Astrocyte of the spinal cord (primary cell): ENCODE data around the gene OR10G7.

Experiments
- DNase-seq: peaks from one replicate; pipeline ENCODE4 v3.0.0; 2011; ENCODE audit warnings: low read depth, low spot score
- H3K4me3 ChIP-seq: 2 replicates; pipeline ENCODE4 v1.5.1; 2011; ENCODE audit warnings: low read depth, mild to moderate bottlenecking, low read length, moderate library complexity
- in situ Hi-C: cut with HindIII; loops from 2 replicates; pipeline ENCODE4 v1.10.0; 2017; ENCODE audit warnings: low sequenced_read_pairs
- TF ChIP-seq, protein P1 (sequence below): IDR thresholded peaks from 2 replicates; pipeline ENCODE4 v1.5.1; 2012; ENCODE audit warnings: low read depth, mild to moderate bottlenecking, low read length, inconsistent platforms

Gene OR10G7, protein sequence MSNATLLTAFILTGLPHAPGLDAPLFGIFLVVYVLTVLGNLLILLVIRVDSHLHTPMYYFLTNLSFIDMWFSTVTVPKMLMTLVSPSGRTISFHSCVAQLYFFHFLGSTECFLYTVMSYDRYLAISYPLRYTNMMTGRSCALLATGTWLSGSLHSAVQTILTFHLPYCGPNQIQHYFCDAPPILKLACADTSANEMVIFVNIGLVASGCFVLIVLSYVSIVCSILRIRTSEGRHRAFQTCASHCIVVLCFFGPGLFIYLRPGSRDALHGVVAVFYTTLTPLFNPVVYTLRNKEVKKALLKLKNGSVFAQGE

GRCh38 chr11:124041254-124041653 lies at the start of gene OR10G7:
Gene OR10G7, minus strand, starts transcription at chr11:124041325. Its CDS starts 2,324 bp downstream, at chr11:124039001.
- DNase-seq, result no peak
- in situ Hi-C loops, result no loop called here
- TF ChIP-seq, protein P1, sequence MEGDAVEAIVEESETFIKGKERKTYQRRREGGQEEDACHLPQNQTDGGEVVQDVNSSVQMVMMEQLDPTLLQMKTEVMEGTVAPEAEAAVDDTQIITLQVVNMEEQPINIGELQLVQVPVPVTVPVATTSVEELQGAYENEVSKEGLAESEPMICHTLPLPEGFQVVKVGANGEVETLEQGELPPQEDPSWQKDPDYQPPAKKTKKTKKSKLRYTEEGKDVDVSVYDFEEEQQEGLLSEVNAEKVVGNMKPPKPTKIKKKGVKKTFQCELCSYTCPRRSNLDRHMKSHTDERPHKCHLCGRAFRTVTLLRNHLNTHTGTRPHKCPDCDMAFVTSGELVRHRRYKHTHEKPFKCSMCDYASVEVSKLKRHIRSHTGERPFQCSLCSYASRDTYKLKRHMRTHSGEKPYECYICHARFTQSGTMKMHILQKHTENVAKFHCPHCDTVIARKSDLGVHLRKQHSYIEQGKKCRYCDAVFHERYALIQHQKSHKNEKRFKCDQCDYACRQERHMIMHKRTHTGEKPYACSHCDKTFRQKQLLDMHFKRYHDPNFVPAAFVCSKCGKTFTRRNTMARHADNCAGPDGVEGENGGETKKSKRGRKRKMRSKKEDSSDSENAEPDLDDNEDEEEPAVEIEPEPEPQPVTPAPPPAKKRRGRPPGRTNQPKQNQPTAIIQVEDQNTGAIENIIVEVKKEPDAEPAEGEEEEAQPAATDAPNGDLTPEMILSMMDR, result no peak
- H3K4me3 ChIP-seq, result no peak within 1 kb of the TSS

GRCh38 chr11:124085997-124086846 lies 45.1 kb upstream of the OR10G7 start:
- H3K4me3 ChIP-seq, result no peak overlapping the region
- DNase-seq, result peak; percentile 47
- in situ Hi-C loops, result no loop called here
- TF ChIP-seq, protein P1, result no peak

GRCh38 chr11:124085583-124085982 lies 44.5 kb upstream of the OR10G7 start:
- no peak overlapping the region for H3K4me3 ChIP-seq
- in situ Hi-C loops, result no loop called here
- TF ChIP-seq, protein P1, result no peak
- DNase-seq, result no peak

GRCh38 chr11:124082371-124082770 lies 41.2 kb upstream of the OR10G7 start:
- in situ Hi-C loops, result no loop called here
- TF ChIP-seq, protein P1, result no peak
- no peak for DNase-seq
- H3K4me3 ChIP-seq, result no peak overlapping the region

DNA sequence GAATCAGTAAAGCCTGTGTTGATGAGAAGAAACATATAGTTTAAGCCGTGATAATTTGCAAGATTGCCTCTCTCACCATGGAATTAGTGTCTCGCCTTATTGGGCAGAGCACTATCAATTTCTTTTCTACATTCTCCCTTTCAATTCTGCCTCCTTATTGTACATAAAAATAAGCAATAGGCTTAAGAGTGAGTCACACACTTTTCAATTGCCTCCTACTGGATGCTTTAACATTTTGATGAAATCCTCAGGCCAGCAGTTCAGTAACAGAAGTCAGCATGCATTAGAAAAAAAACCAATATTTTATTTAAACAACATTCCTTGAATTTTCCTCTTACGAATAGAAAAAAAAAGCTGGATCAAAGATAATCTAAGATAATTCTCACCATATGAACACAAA lies 40.4 kb upstream of the OR10G7 start:
- H3K4me3 ChIP-seq, result no peak overlapping the region
- DNase-seq, result no peak
- in situ Hi-C loops, result no loop called here
- TF ChIP-seq, protein P1, result no peak

- no peak overlapping the region for H3K4me3 ChIP-seq
- DNase-seq, result no peak
- TF ChIP-seq, protein P1, result no peak
- in situ Hi-C loops, result no loop called here
These were observed 39.3 kb upstream of the OR10G7 start for GRCh38 chr11:124080327-124081001.
